Measurements from ENCODE around the gene YAP1.

The YAP1 gene

DNA sequence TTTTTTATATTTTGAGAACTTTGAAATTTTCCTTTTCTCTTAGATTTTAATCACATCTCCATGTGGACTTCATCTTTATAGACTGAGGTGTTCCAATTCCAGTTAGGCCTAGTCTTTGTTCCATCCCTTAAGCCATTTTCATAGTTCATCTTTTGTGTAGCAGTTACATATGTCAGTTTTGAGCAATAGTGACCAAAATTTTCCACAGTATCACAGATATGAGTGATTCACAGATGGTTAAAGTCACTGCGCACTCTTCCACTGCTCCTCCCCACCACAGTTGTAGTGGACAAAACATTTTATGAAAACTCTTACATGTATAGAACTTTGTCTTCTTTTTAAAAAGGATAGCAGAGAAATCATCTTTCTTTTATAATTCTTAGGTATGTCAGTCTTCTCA is 42.8 kb downstream of the YAP1 start:
- in situ Hi-C loops (cut with HindIII; ENCODE audit: low sequenced_read_pairs): no loop called here
- DNase-seq (ENCODE audit: low read depth, low spot score): no peak
- TF ChIP-seq, protein P1, sequence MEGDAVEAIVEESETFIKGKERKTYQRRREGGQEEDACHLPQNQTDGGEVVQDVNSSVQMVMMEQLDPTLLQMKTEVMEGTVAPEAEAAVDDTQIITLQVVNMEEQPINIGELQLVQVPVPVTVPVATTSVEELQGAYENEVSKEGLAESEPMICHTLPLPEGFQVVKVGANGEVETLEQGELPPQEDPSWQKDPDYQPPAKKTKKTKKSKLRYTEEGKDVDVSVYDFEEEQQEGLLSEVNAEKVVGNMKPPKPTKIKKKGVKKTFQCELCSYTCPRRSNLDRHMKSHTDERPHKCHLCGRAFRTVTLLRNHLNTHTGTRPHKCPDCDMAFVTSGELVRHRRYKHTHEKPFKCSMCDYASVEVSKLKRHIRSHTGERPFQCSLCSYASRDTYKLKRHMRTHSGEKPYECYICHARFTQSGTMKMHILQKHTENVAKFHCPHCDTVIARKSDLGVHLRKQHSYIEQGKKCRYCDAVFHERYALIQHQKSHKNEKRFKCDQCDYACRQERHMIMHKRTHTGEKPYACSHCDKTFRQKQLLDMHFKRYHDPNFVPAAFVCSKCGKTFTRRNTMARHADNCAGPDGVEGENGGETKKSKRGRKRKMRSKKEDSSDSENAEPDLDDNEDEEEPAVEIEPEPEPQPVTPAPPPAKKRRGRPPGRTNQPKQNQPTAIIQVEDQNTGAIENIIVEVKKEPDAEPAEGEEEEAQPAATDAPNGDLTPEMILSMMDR (IDR thresholded peaks at IDR 0.05; ENCODE audit: low read depth, low read length): no peak
- H3K4me3 ChIP-seq (ENCODE audit: low read depth, low read length): no peak overlapping the region

DNA sequence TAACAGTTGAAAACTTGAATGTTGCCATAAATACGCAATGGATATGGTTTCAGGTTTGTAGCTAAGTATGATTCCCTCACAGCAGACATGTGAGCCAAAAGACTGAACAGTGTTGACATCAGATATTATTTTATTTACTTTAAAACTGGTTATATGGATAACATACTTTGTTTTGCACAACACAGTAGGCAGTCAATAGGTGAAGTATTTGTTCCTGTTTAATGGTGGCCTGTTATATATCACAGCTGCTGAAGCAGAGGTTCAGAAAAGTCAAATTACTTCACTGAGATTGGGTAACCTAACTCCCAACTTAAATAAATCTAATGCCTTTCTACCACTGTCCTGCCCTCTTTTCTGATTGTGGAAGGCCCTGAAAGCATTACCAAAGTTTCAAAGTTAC is 44.6 kb downstream of the YAP1 start:
- TF ChIP-seq, protein P1 (IDR thresholded peaks at IDR 0.05; ENCODE audit: low read depth, low read length): no peak
- in situ Hi-C loops (cut with HindIII; ENCODE audit: low sequenced_read_pairs): no loop called here
- no peak for DNase-seq (ENCODE audit: low read depth, low spot score)
- H3K4me3 ChIP-seq (ENCODE audit: low read depth, low read length): no peak overlapping the region

DNA sequence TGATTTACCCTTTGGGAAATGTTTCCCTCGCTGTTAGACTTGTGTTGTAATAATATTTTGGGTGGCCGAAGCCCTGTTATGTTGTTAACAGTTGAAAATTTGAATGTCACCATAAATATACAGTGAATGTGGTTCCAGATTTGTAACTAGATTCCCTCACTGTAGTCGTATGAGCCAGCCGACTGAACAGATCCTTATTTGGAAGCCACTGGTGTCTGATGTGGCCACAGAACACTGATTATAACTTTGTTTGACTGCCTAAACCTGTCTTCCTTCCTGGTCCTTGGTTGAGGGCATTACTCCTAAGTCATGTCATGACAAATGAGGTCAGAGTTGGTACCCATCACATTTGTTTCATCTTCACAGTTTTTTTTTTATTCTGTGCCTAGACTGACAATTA is 45.4 kb downstream of the YAP1 start:
- DNase-seq (ENCODE audit: low read depth, low spot score): no peak
- in situ Hi-C loops (cut with HindIII; ENCODE audit: low sequenced_read_pairs): no loop called here
- no peak overlapping the region for H3K4me3 ChIP-seq (ENCODE audit: low read depth, low read length)
- TF ChIP-seq, protein P1 (IDR thresholded peaks at IDR 0.05; ENCODE audit: low read depth, low read length): no peak

DNA sequence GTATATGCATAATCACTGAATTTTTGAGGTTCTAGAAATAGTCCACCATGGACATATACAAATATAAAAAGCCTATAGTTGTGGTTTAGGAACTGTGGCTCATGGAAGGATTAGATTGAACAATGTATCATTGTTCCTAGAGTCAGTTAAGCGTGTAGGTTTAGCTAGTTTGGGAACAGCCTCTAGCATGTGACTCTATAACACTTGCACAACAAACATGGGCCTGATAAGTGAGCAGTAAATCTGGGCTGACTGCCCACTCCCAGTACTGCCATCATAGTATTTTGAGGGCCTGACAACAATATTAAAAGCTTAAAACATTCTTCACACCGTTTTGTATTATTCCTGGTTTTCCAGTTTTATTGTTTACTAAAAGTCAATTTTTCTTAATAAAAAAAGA is 47.0 kb downstream of the YAP1 start:
- TF ChIP-seq, protein P1 (IDR thresholded peaks at IDR 0.05; ENCODE audit: low read depth, low read length): no peak
- H3K4me3 ChIP-seq (ENCODE audit: low read depth, low read length): no peak overlapping the region
- peak; percentile 61 for DNase-seq (ENCODE audit: low read depth, low spot score)
- in situ Hi-C loops (cut with HindIII; ENCODE audit: low sequenced_read_pairs): no loop called here

DNA sequence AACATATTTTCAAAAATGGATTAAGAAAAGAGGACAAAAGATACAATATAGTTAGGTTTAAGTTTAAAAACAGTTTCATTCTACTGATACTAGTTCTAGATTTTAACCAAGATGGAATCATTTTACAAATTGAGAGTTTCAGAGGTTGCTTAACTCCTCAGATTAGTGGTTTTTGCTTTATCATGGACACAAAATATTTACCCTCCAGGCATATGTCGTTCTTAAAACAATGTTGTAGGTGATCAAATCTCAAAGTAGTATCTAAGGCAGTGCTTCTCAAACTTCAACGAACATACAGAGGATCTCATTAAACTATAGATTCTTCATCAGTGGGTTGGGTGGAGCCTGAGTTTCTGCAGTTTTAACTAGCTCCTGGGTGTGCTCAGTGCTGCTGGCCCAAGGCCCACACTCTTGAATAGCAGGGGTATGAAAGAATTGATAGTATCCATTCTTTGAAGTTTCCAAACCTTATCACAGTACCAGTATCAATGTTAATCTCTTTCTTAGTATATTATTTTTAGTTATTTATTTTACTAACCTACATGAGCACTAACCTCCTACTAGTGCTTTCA is 48.0 kb downstream of the YAP1 start:
- no peak overlapping the region for H3K4me3 ChIP-seq (ENCODE audit: low read depth, low read length)
- DNase-seq (ENCODE audit: low read depth, low spot score): no peak
- TF ChIP-seq, protein P1 (IDR thresholded peaks at IDR 0.05; ENCODE audit: low read depth, low read length): no peak
- in situ Hi-C loops (cut with HindIII; ENCODE audit: low sequenced_read_pairs): no loop called here

DNA sequence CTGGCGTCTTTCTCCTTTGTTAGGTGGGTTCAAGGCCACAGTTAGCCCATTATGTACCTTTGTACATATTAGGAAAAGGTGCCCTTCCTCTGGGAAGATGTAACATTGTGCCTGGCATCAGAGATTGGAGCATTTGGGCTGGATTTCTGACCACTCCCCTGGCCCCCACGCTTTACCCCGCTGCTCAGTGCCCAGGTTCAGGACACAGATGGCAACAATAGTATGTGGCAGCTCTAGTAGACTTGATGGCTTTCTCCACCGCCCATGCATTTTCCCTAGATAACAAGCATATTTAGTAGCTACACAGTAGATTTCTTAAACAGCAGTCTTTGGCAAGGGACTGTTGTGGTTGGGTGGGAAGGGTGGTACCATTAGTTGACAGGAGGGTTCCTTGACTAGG is 53.1 kb downstream of the YAP1 start:
- in situ Hi-C loops (cut with HindIII; ENCODE audit: low sequenced_read_pairs): no loop called here
- TF ChIP-seq, protein P1 (IDR thresholded peaks at IDR 0.05; ENCODE audit: low read depth, low read length): no peak
- H3K4me3 ChIP-seq (ENCODE audit: low read depth, low read length): no peak overlapping the region
- DNase-seq (ENCODE audit: low read depth, low spot score): no peak
